Measurements from ENCODE around the gene XIAP.

DNA sequence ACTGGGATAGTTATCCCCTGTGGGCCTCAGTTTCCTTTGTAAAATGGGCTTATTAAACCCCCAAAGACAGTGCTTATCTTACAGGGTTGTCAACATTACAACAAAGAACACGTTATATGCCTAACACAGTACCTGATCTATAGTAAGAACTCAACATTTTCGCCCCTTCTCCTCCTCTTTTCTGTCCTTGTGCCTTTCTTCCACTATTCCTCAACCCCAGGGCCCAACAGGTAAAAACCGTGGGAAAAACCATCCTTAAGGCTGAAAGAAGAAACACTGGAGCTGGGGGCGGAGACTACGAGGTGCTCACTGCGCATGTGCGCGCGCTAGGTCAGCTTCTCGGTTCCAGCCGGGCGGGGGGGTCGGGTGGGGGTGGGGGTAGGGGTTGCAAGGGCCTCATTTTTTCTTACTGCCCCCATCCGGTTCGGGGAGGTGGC, 426 bp upstream of the XIAP start:
- TF ChIP-seq POLR2A (IDR thresholded peaks at IDR 0.05), result no peak
- TF ChIP-seq, protein P1, sequence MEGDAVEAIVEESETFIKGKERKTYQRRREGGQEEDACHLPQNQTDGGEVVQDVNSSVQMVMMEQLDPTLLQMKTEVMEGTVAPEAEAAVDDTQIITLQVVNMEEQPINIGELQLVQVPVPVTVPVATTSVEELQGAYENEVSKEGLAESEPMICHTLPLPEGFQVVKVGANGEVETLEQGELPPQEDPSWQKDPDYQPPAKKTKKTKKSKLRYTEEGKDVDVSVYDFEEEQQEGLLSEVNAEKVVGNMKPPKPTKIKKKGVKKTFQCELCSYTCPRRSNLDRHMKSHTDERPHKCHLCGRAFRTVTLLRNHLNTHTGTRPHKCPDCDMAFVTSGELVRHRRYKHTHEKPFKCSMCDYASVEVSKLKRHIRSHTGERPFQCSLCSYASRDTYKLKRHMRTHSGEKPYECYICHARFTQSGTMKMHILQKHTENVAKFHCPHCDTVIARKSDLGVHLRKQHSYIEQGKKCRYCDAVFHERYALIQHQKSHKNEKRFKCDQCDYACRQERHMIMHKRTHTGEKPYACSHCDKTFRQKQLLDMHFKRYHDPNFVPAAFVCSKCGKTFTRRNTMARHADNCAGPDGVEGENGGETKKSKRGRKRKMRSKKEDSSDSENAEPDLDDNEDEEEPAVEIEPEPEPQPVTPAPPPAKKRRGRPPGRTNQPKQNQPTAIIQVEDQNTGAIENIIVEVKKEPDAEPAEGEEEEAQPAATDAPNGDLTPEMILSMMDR (IDR thresholded peaks at IDR 0.05), result no peak
- TF ChIP-seq EP300 (IDR thresholded peaks at IDR 0.05), result no peak

All from upper lobe of left lung (tissue), 4 donors.